Mucosa of rectum (tissue), 2 donors: ENCODE measurements around the gene QTRT2.
A peak's percentile ranks its signal among the peaks of the same experiment; 100 is the strongest.

ENCODE experiments used
- H3K27ac ChIP-seq, 2 donors: one replicate each; pipeline ENCODE4 v1.7.0; 2013; ENCODE audit warnings: inconsistent platforms in 2 of 2, low read depth in 2 of 2, low read length in 2 of 2
- H3K27me3 ChIP-seq, 2 donors: one replicate each; pipeline ENCODE4 v1.7.0; 2013; ENCODE audit warnings: low read length in 2 of 2; ENCODE audit not compliant: control insufficient read depth in 2 of 2, insufficient read depth in 2 of 2
- H3K36me3 ChIP-seq, 2 donors: one replicate each; pipeline ENCODE4 v1.7.0; 2013; ENCODE audit warnings: low read length in 2 of 2; ENCODE audit not compliant: control insufficient read depth in 2 of 2, insufficient read depth in 2 of 2
- H3K4me1 ChIP-seq, 2 donors: one replicate each; pipeline ENCODE4 v1.7.0; 2013; ENCODE audit warnings: low read length in 2 of 2, mild to moderate bottlenecking in 1 of 2; ENCODE audit not compliant: control insufficient read depth in 2 of 2, insufficient read depth in 2 of 2
- H3K4me3 ChIP-seq, 2 donors: one replicate each; pipeline ENCODE4 v1.7.0; 2013; ENCODE audit warnings: low read length in 2 of 2
- H3K9ac ChIP-seq, 2 donors: one replicate each; pipeline ENCODE4 v1.7.0; 2013; ENCODE audit warnings: low read length in 2 of 2, low read depth in 1 of 2, mild to moderate bottlenecking in 1 of 2
- H3K9me3 ChIP-seq, 2 donors: one replicate each; pipeline ENCODE4 v1.7.0; 2013; ENCODE audit warnings: low read length in 2 of 2; ENCODE audit not compliant: control insufficient read depth in 2 of 2
- donor health status: healthy.
- donor health status: Normal muscosa, but diverticular disease.

The QTRT2 gene

DNA sequence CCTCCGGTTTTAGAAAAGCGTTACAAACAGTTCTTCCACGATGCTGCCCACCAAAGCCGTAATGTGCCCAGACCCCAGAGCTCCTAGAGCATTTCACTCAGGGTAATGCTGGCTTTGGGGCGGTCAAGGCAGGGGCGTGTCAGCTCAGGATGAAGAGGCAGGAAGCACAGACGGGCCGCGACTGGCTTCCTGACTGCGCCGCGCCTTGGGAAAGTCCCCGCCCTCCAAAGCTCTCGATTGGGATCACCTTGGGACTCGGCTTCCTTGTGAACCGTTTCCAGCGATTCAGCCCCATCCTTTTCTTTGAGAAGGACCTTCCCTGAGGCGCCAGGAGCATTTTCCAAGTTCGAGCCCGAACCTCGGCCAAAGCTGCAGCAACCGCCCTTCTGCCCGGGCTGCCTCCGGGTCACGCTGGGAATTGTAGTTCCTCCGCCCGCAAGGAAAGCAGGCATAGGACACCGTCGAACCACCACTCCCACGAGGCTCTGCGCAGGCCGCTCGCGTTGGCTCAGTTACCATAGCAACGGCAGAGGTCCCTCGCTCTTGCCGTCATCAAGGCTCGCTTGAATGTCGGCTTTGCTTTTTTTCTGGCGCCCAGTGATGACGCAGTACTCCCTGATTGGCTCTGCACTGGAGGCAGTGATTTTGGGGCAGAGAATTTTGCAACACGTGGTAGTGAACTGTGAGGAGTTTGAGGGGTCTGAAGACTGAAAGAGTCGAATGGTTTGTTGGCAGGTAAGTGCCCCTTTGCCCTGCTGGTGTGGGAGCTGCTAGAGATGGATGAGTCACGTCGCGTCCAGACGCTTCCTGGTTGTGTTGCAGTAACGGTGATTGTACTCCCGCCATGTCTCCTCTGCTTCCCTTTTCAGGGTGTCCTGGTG lies at the start of gene QTRT2, which contains the start of gene CCDC191:
Gene QTRT2, plus strand, starts transcription at position 608 of the 881 bp plus-strand sequence. CDS start 8,521 bp downstream, outside the sequence.
Gene CCDC191, minus strand, starts transcription at position 397 of the 881 bp plus-strand sequence. Its CDS starts 60 bp downstream, at position 337.
- Histone ChIP-seq H3K27ac (peak within 1 kb of the TSS; percentile 91 to 93), H3K27me3 (no peaks in the 10 kb centered on the region), H3K9ac (peak within 1 kb of the TSS; percentile 81 to 83), H3K4me1 (peaks cover 3 to 12% of the 10 kb centered on the region in 2 donors), H3K36me3 (no peaks in the 10 kb centered on the region), H3K4me3 (peak within 1 kb of the TSS; percentile 99 to 100), H3K9me3 (no peaks in the 10 kb centered on the region)

DNA sequence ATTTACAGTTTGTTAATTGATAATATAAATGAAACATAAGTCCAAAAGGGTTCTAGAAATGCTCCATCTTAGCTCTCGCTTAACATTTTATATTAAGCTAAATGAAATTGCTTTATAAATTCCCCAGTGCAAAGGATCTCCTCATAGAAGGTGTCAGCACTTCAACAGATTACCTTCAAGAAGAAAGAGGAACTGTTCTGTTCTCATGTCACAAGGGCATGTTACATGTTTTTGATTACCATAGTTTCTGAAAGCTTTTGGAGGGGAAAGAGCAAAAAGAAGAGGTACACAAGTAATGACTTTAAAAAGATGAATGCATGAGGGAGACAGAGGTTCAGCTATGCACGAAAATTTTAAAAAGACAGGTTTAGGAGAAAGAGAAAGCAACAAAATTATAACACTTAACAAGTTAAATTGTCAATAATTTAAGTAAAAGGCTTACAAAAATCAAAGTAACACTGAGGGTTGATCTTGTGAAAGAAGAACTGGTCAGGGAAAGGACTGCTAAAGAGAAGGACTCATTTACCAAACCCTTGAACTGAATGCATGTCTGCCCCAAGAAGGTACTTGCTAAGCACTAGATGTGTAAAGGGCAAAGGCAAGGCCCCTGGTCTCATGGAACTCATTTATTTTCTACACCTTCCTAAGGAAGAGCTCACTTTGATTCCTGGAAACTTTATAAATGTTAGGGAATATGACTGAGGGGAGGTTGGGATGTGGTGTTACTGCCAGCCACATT lies 45.3 kb upstream of the QTRT2 start:
- no peak overlapping the region for H3K9ac ChIP-seq
- H3K4me1 ChIP-seq = no peaks in the 10 kb centered on the region
- no peak overlapping the region for H3K4me3 ChIP-seq
- peaks cover 0 to 12% of the 10 kb centered on the region in 2 donors for H3K36me3 ChIP-seq
- no peaks in the 10 kb centered on the region for H3K9me3 ChIP-seq
- no peak overlapping the region for H3K27ac ChIP-seq
- H3K27me3 ChIP-seq = no peaks in the 10 kb centered on the region

DNA sequence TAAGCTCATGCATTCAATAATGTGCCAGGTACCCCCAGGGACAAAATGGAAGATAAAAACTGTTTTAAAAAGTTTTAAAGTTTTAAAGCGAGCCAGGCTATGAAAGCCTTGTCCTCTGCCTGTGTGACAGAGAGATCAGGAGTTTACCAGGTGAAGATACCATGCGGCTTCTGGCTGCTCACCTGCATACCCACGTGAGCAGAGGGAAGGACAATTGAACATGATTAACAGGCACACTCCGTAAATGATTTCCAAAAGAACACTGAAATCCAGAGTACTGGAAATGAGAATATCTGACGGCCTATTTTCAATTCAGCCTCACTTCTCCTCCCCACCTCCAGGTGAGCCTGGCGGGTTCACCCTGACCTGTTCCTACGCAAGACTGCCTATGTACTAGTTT lies 42.3 kb upstream of the QTRT2 start:
- Histone ChIP-seq H3K4me1 (no peaks in the 10 kb centered on the region), H3K27ac (no peak overlapping the region), H3K4me3 (no peak overlapping the region), H3K27me3 (no peaks in the 10 kb centered on the region), H3K9me3 (no peaks in the 10 kb centered on the region), H3K9ac (no peak overlapping the region), H3K36me3 (peaks cover 0 to 5% of the 10 kb centered on the region in 2 donors)

DNA sequence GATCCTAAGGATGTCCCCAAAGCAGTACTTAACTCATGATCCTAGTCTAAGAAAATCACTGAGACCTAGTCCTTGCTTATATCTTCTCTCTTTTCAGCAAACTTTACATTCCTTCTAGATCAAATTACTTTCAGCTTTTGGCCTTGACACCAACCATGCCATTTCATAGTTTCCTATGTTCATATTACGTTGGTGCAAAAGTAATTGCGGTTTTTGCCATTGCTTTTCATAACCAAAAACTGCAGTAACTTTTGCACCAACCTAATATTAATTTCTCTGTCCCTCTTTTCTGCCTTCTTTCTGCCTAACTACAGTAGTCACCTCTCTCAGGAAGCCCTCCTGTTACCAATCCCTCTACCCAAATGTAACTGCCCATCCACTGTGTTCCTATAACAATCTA lies 37.1 kb upstream of the QTRT2 start:
- no peaks in the 10 kb centered on the region for H3K9me3 ChIP-seq
- no peaks in the 10 kb centered on the region for H3K27me3 ChIP-seq
- H3K27ac ChIP-seq = no peak overlapping the region
- no peaks in the 10 kb centered on the region for H3K4me1 ChIP-seq
- H3K9ac ChIP-seq = no peak overlapping the region
- no peaks in the 10 kb centered on the region for H3K36me3 ChIP-seq
- H3K4me3 ChIP-seq = no peak overlapping the region

DNA sequence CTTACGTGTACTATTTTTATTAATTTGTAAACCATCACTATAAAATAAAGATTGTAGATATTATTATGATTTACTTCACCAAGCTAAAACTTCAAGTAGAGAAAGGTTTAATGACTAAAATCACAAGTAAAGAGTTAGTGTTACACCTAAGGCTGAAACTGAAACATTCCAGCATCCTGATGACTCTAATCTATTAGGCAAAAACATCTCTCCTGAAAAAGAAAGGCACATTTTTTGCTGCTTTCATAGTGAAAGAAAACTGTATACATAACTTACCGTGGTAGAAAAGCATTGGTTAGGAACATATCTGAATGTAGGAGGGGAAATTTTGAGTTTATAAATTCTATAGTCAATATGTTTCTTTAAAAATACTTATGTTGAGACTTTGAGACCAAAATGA lies 35.6 kb upstream of the QTRT2 start:
- no peak overlapping the region for H3K4me3 ChIP-seq
- no peaks in the 10 kb centered on the region for H3K27me3 ChIP-seq
- H3K27ac ChIP-seq = no peak overlapping the region
- H3K9me3 ChIP-seq = no peaks in the 10 kb centered on the region
- no peak overlapping the region for H3K9ac ChIP-seq
- H3K4me1 ChIP-seq = no peaks in the 10 kb centered on the region
- H3K36me3 ChIP-seq = no peaks in the 10 kb centered on the region

DNA sequence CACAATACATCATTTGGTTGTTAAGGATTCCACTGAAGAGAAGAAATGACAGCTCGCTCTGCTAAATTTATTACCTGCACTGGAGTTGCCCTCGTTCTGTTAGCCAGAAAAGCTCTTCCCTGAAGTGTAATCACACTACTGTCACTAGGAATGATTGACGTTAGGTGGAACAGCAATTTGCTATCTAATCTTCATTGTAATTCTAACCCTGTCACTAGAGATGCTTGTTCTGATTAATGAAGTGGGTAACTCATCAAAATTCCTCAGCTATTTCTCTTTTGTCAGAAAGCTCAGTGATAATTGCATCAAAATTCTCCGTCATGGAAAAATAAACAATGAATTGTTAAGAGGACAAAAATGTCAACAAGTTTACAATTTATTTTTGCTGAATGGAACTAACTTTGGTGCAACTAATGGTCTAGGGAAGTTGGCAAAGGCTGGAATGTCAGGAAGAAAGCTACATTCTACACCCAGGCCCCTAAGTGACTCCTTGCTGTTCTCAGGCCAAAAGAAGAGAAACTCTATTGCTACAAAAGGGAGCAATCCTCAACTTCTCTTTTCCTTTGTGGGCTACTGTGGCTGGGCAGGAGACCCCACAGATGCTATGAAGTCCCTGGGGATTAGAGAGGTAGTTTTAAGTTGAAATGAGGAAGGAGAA lies 34.3 kb upstream of the QTRT2 start:
- Histone ChIP-seq H3K9ac (no peak overlapping the region), H3K4me1 (no peaks in the 10 kb centered on the region), H3K27me3 (no peaks in the 10 kb centered on the region), H3K4me3 (no peak overlapping the region), H3K36me3 (no peaks in the 10 kb centered on the region), H3K27ac (no peak overlapping the region), H3K9me3 (no peaks in the 10 kb centered on the region)

DNA sequence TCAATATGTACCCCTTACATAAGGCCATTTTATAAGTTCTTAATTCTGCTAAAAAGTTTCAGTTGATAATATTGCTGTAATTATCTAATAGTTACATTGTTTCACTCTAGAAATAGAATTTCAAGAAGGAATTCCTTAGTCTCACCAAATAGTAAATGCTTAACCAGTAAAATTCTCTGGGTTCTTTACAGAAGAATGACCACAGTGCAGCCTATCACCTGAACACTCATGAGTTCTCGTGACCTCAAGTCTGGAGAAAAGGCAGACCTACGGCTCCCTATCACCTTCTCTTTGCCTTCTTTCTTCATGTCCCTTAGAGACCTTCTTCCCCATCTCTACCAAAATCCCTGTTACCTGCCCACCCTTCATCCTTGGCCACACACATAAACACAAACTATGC lies 31.1 kb upstream of the QTRT2 start:
- H3K4me3 ChIP-seq = no peak overlapping the region
- no peaks in the 10 kb centered on the region for H3K36me3 ChIP-seq
- no peak overlapping the region for H3K9ac ChIP-seq
- no peak overlapping the region for H3K27ac ChIP-seq
- H3K9me3 ChIP-seq = no peaks in the 10 kb centered on the region
- no peaks in the 10 kb centered on the region for H3K27me3 ChIP-seq
- H3K4me1 ChIP-seq = no peaks in the 10 kb centered on the region

DNA sequence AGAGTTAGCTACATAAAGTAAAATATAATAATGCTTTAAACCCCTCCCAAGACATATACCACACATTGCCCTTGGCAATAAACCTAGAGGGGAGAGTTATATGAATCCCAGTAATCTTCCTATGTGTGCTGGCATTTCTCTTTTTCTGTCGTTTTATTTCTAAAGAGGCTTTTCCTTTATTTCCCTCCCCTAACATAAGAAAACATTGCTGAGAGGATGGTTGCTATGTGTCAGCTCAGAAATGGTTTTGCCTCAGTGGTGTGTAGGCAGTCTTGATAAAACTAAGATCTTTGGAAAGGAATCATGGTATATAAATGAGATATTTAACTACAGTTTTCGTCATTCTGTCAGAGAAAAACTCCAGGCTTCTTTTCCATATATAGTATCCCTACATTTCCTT lies 30.2 kb upstream of the QTRT2 start:
- Histone ChIP-seq H3K4me1 (no peaks in the 10 kb centered on the region), H3K27me3 (no peaks in the 10 kb centered on the region), H3K36me3 (no peaks in the 10 kb centered on the region), H3K9ac (no peak overlapping the region), H3K27ac (no peak overlapping the region), H3K4me3 (no peak overlapping the region), H3K9me3 (no peaks in the 10 kb centered on the region)

DNA sequence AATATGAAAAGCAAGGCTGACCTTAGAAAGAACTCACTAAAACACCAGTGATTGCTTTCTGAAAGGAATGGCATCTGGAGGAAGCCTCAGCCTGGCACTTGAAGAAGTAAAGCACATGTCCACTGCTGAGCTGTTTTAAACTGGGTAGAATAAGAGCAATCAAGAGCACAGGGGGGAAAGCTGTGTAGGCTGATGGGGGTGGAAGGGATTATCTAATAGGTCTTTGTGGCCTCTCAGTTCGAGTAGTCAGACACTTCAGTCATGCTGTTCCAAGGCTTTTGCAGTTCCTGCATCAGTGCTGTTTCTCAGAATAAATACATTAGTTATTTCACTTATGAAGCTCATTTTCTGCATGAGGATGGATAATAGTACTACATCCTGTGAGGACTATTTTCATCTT lies 22.8 kb upstream of the QTRT2 start:
- Histone ChIP-seq H3K4me3 (no peak overlapping the region), H3K36me3 (peaks cover 3 to 8% of the 10 kb centered on the region in 2 donors), H3K27ac (no peak overlapping the region), H3K27me3 (no peaks in the 10 kb centered on the region), H3K9ac (no peak overlapping the region), H3K9me3 (no peaks in the 10 kb centered on the region), H3K4me1 (no peaks in the 10 kb centered on the region)

DNA sequence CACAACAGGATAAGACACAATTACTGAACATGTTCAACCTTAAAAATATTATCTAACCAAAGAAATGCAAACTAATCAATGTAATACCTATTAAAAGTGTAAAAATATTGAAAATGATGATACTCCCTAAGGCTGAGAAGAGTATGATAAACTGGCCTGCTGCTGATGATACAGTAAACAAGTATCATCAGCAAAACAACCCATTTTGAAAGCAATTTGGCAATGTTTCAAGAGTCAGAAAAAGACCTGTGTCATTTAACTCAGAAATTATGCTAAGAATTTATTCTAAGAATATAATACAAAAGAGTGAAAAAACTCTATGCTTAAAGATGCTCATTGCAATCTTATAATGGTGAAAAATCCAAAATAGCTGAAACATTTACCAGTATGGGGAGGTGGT lies 22.3 kb upstream of the QTRT2 start:
- Histone ChIP-seq H3K27ac (no peak overlapping the region), H3K36me3 (peaks cover 3 to 8% of the 10 kb centered on the region in 2 donors), H3K27me3 (no peaks in the 10 kb centered on the region)

More for the DNA sequence above, 22.3 kb upstream of the QTRT2 start:
- H3K9ac ChIP-seq = no peak overlapping the region
- H3K4me1 ChIP-seq = no peaks in the 10 kb centered on the region
- no peak overlapping the region for H3K4me3 ChIP-seq
- no peaks in the 10 kb centered on the region for H3K9me3 ChIP-seq
